IPS DF 4.7 (cell line): ENCODE measurements around the gene FGB.
"Not testable (repeated sequence)": the region's sequence is repeated elsewhere in the genome, so short reads cannot be mapped to it uniquely, and the experiment has no call there.

Experiments
- DNase-seq: peaks from one replicate; pipeline ENCODE4 v3.0.0-alpha.2; 2013; ENCODE audit warnings: low spot score; ENCODE audit errors: extremely low read depth

Gene FGB

GRCh38 chr4:154594343-154594742 lies 31.5 kb downstream of the FGB start:
- DNase-seq, result not testable (repeated sequence)

GRCh38 chr4:154595807-154596206 lies 33.0 kb downstream of the FGB start:
- no peak for DNase-seq

GRCh38 chr4:154597281-154597680 lies 34.5 kb downstream of the FGB start:
- not testable (repeated sequence) for DNase-seq

- DNase-seq, result no peak
Measured at GRCh38 chr4:154597798-154598774, 35.3 kb downstream of the FGB start.

- no peak for DNase-seq
Measured at GRCh38 chr4:154602404-154603020, 39.7 kb downstream of the FGB start.

GRCh38 chr4:154603033-154603943 lies 40.5 kb downstream of the FGB start:
- DNase-seq, result no peak

- no peak for DNase-seq
Measured at GRCh38 chr4:154604696-154605200, 41.9 kb downstream of the FGB start.

GRCh38 chr4:154606728-154607723 lies 44.2 kb downstream of the FGB start:
- no peak for DNase-seq

GRCh38 chr4:154608361-154609252 lies 45.8 kb downstream of the FGB start:
- no peak for DNase-seq

GRCh38 chr4:154609532-154609931 lies 46.7 kb downstream of the FGB start:
- DNase-seq, result no peak

- no peak for DNase-seq
Measured at GRCh38 chr4:154610582-154610981, 47.8 kb downstream of the FGB start.

GRCh38 chr4:154611833-154612232 lies 49.0 kb downstream of the FGB start:
- no peak for DNase-seq

- DNase-seq, result no peak
Measured at GRCh38 chr4:154612472-154613414, 49.9 kb downstream of the FGB start, which contains the start of gene FGG. Gene FGG (minus strand): TSS chr4:154612656. CDS start chr4:154612609, 47 bp downstream.

GRCh38 chr4:154614306-154614705 lies 51.5 kb downstream of the FGB start:
- no peak for DNase-seq

- no peak for DNase-seq
Measured at GRCh38 chr4:154615211-154615610, 52.4 kb downstream of the FGB start.

- no peak for DNase-seq
Measured at GRCh38 chr4:154616287-154616686, 53.5 kb downstream of the FGB start.

GRCh38 chr4:154616731-154617130 lies 53.9 kb downstream of the FGB start:
- DNase-seq, result no peak

GRCh38 chr4:154617820-154618317 lies 55.1 kb downstream of the FGB start:
- DNase-seq, result no peak
